GM21576 (cell line): ENCODE results near the gene TNFRSF8.
"Not testable (repeated sequence)": the region's sequence is repeated elsewhere in the genome, so short reads cannot be mapped to it uniquely, and the experiment has no call there.

Source experiments
- ATAC-seq: cut with Tn5 transposase; IDR thresholded peaks from one replicate; pipeline ENCODE4 v1.9.1; 2021; ENCODE audit warnings: mild to moderate bottlenecking, moderate library complexity; ENCODE audit not compliant: unreplicated experiment

Gene TNFRSF8

GRCh38 chr1:12083766-12084165 lies 20.7 kb downstream of the TNFRSF8 start:
- no peak for ATAC-seq

GRCh38 chr1:12085643-12086260 lies 22.6 kb downstream of the TNFRSF8 start:
- ATAC-seq = no peak

DNA sequence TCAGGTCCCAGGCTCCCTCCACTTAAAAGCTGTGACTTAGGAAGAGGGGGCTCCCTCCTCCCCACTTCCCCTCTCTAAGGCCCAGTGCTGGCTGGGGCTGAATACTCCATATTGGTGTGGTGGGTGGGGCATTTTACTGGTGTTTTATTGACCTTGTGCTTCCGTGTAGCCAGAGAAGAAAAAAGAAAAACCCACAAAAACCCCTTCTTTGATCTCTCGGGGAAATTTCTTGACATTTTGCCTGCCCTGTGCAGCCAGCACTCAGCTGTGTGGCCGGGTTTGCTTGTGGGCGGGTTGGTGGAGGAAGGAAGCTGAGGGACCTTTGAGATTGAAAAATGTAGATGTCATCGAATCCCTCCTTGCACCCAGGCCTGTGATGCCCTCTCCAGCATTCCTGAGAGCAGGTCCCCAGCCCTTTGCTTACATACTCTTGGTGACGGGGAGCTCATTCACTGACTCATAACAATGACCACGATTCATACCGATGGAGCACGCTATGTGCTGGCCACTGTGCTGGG lies 24.8 kb downstream of the TNFRSF8 start:
- ATAC-seq = no peak

- no peak for ATAC-seq
These were observed 25.5 kb downstream of the TNFRSF8 start for GRCh38 chr1:12088607-12089006.

- no peak for ATAC-seq
These were observed 27.2 kb downstream of the TNFRSF8 start for GRCh38 chr1:12090326-12090725.

- no peak for ATAC-seq
These were observed 28.1 kb downstream of the TNFRSF8 start for GRCh38 chr1:12091191-12091590.

GRCh38 chr1:12094180-12094579 lies 31.1 kb downstream of the TNFRSF8 start:
- ATAC-seq = no peak

GRCh38 chr1:12095452-12096263 lies 32.6 kb downstream of the TNFRSF8 start:
- ATAC-seq = no peak

DNA sequence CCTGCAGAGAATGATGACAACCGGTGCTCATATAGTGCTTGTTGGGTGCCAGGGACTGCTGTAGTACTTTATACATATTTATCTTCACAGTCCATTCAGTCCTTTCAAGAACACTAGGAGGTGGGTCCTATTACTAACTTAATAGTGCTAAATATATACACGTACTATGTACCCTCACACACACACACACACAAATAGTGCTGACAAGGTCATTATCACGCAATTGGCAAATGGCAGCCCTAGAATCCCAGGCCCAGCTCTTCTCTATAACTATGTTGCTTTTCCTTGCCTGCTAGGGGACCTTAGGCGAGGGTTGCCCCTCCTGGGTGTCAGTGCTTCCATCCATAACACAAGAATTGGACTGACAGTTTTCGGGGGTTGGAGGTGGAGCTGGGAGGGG lies 33.5 kb downstream of the TNFRSF8 start:
- no peak for ATAC-seq

DNA sequence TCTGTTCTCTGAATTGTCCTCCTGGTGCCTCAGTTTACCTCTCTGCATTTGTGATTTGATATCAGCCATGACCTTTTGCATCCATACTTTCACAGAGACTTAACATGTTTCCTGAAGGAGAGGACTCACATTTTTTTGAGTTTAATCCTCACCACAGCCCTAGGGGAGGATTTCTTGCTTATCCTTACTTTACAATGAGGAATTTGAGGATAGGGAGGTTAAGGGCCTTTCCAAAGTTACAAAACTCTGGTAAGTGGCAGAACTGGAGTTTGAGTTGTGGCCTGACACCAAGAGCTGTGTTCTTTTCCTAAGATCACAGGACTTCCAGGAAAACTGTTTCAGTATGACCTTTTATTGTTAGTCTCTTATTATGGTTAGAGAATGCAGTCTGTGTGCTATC lies 34.2 kb downstream of the TNFRSF8 start:
- no peak for ATAC-seq

GRCh38 chr1:12098786-12099185 lies 35.7 kb downstream of the TNFRSF8 start:
- no peak for ATAC-seq

GRCh38 chr1:12099610-12100009 lies 36.5 kb downstream of the TNFRSF8 start:
- no peak for ATAC-seq

GRCh38 chr1:12100071-12100470 lies 37.0 kb downstream of the TNFRSF8 start:
- no peak for ATAC-seq

- ATAC-seq = not testable (repeated sequence)
These were observed 38.0 kb downstream of the TNFRSF8 start for GRCh38 chr1:12101120-12101519.

GRCh38 chr1:12102066-12102465 lies 39.0 kb downstream of the TNFRSF8 start:
- ATAC-seq = no peak

- no peak for ATAC-seq
These were observed 41.3 kb downstream of the TNFRSF8 start for GRCh38 chr1:12104417-12104816.

- ATAC-seq = no peak
These were observed 43.0 kb downstream of the TNFRSF8 start for GRCh38 chr1:12106153-12106552.

DNA sequence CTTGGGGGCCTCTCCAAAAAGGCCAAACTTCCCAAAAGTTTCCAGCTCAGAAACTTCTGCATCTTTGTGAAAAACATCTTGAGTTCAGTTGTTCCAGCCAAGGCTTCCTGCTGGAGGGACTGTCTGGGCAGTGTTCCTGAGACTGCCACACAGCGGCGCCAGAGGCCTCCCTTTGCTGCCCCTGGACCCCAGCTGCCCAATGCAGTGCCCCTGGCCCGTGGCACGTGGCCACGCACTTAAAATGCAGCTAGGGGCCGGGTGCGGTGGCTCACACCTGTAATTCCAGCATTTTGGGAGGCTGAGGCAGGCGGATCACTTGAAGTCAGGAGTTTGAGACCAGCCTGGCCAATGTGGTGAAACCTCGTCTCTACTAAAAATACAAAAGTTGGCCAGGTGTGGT lies 43.8 kb downstream of the TNFRSF8 start:
- not testable (repeated sequence) for ATAC-seq

GRCh38 chr1:12107718-12108117 lies 44.6 kb downstream of the TNFRSF8 start:
- no peak for ATAC-seq

DNA sequence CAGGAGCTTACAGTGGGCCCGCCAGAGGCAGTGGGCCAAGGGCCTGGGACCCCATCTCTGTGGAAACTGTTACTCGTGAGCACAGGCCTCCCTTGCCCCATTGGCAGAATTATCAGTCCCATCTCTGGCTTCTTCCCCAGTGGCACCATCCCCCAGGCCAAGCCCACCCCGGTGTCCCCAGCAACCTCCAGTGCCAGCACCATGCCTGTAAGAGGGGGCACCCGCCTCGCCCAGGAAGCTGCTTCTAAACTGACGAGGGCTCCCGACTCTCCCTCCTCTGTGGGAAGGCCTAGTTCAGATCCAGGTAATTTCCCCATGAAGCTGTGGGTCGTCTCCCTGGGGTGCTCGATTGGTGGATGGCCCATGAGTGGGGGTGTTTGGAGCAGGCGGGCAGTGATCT lies 46.8 kb downstream of the TNFRSF8 start:
- ATAC-seq = no peak

GRCh38 chr1:12111741-12112140 lies 48.6 kb downstream of the TNFRSF8 start:
- ATAC-seq = no peak

DNA sequence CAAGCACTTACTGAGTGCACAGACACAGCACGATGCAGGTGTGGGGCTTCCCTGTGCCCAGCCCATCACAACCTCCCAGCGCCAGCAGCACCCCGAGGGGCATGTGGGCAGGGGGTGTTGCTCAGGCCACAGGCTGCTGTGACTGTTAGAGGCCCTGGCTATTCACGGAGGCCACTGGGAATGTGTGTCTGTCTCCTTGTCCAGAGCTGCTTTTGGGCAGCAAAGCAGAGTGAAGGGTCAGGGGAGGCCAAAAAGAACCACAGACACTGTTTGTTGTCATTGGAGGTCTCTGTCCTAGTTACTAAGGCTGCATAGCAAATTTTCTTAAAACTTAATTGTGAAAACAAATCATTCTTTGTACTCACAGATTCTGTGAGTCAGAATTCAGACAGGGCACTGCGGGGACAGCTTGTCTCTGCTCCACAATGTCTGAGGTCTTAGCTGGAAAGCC lies 49.6 kb downstream of the TNFRSF8 start:
- no peak for ATAC-seq
